Measurements from ENCODE around the gene C1orf167.

DNA sequence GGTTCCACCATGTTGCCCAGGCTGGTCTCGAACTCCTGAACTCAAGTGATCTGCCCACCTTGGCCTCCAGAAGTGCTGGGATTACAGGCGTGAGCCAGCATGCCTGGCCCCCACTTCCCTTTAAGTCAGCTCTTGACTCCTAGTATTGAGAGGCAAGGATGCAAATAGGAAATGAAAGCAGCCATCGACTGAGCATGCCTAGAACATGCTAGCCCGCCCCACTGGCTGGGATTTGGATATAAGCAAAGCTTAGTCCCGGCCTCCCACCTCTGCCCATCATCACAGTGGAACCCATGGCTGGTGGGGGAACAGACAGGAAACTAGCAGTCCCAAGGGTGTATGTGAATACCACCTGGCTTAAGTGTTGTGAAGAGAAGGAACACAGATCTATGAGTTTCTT, 10.5 kb downstream of the C1orf167 start:
- TF ChIP-seq YY1 (IDR thresholded peaks at IDR 0.05; ENCODE audit: low read depth, low read length) (no peak), EZH2 (IDR thresholded peaks at IDR 0.05; ENCODE audit: low read depth, low read length, severe bottlenecking) (no peak), TAF1 (IDR thresholded peaks at IDR 0.05; ENCODE audit: low read depth, low read length) (no peak), SP1 (IDR thresholded peaks at IDR 0.05; ENCODE audit: low read depth, low read length) (no peak), ASH2L (IDR thresholded peaks at IDR 0.05; ENCODE audit: low read length) (no peak), RFX5 (IDR thresholded peaks at IDR 0.05; ENCODE audit: borderline replicate concordance, low read depth, low read length) (no peak), POLR2AphosphoS5 (IDR thresholded peaks at IDR 0.05; ENCODE audit: low read depth, low read length) (no peak), BACH1 (IDR thresholded peaks at IDR 0.05; ENCODE audit: low read length) (no peak), POLR2A (IDR thresholded peaks at IDR 0.05; ENCODE audit: control extremely low read depth in 1 of 2, low read depth in 2 of 2, low read length in 2 of 2) (no peak)
- TF ChIP-seq, protein P1, sequence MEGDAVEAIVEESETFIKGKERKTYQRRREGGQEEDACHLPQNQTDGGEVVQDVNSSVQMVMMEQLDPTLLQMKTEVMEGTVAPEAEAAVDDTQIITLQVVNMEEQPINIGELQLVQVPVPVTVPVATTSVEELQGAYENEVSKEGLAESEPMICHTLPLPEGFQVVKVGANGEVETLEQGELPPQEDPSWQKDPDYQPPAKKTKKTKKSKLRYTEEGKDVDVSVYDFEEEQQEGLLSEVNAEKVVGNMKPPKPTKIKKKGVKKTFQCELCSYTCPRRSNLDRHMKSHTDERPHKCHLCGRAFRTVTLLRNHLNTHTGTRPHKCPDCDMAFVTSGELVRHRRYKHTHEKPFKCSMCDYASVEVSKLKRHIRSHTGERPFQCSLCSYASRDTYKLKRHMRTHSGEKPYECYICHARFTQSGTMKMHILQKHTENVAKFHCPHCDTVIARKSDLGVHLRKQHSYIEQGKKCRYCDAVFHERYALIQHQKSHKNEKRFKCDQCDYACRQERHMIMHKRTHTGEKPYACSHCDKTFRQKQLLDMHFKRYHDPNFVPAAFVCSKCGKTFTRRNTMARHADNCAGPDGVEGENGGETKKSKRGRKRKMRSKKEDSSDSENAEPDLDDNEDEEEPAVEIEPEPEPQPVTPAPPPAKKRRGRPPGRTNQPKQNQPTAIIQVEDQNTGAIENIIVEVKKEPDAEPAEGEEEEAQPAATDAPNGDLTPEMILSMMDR (IDR thresholded peaks at IDR 0.05; ENCODE audit: control extremely low read depth in 1 of 3, insufficient read depth in 1 of 3, low read depth in 1 of 3, low read length in 3 of 3) = no peak
- TF ChIP-seq, protein P2, sequence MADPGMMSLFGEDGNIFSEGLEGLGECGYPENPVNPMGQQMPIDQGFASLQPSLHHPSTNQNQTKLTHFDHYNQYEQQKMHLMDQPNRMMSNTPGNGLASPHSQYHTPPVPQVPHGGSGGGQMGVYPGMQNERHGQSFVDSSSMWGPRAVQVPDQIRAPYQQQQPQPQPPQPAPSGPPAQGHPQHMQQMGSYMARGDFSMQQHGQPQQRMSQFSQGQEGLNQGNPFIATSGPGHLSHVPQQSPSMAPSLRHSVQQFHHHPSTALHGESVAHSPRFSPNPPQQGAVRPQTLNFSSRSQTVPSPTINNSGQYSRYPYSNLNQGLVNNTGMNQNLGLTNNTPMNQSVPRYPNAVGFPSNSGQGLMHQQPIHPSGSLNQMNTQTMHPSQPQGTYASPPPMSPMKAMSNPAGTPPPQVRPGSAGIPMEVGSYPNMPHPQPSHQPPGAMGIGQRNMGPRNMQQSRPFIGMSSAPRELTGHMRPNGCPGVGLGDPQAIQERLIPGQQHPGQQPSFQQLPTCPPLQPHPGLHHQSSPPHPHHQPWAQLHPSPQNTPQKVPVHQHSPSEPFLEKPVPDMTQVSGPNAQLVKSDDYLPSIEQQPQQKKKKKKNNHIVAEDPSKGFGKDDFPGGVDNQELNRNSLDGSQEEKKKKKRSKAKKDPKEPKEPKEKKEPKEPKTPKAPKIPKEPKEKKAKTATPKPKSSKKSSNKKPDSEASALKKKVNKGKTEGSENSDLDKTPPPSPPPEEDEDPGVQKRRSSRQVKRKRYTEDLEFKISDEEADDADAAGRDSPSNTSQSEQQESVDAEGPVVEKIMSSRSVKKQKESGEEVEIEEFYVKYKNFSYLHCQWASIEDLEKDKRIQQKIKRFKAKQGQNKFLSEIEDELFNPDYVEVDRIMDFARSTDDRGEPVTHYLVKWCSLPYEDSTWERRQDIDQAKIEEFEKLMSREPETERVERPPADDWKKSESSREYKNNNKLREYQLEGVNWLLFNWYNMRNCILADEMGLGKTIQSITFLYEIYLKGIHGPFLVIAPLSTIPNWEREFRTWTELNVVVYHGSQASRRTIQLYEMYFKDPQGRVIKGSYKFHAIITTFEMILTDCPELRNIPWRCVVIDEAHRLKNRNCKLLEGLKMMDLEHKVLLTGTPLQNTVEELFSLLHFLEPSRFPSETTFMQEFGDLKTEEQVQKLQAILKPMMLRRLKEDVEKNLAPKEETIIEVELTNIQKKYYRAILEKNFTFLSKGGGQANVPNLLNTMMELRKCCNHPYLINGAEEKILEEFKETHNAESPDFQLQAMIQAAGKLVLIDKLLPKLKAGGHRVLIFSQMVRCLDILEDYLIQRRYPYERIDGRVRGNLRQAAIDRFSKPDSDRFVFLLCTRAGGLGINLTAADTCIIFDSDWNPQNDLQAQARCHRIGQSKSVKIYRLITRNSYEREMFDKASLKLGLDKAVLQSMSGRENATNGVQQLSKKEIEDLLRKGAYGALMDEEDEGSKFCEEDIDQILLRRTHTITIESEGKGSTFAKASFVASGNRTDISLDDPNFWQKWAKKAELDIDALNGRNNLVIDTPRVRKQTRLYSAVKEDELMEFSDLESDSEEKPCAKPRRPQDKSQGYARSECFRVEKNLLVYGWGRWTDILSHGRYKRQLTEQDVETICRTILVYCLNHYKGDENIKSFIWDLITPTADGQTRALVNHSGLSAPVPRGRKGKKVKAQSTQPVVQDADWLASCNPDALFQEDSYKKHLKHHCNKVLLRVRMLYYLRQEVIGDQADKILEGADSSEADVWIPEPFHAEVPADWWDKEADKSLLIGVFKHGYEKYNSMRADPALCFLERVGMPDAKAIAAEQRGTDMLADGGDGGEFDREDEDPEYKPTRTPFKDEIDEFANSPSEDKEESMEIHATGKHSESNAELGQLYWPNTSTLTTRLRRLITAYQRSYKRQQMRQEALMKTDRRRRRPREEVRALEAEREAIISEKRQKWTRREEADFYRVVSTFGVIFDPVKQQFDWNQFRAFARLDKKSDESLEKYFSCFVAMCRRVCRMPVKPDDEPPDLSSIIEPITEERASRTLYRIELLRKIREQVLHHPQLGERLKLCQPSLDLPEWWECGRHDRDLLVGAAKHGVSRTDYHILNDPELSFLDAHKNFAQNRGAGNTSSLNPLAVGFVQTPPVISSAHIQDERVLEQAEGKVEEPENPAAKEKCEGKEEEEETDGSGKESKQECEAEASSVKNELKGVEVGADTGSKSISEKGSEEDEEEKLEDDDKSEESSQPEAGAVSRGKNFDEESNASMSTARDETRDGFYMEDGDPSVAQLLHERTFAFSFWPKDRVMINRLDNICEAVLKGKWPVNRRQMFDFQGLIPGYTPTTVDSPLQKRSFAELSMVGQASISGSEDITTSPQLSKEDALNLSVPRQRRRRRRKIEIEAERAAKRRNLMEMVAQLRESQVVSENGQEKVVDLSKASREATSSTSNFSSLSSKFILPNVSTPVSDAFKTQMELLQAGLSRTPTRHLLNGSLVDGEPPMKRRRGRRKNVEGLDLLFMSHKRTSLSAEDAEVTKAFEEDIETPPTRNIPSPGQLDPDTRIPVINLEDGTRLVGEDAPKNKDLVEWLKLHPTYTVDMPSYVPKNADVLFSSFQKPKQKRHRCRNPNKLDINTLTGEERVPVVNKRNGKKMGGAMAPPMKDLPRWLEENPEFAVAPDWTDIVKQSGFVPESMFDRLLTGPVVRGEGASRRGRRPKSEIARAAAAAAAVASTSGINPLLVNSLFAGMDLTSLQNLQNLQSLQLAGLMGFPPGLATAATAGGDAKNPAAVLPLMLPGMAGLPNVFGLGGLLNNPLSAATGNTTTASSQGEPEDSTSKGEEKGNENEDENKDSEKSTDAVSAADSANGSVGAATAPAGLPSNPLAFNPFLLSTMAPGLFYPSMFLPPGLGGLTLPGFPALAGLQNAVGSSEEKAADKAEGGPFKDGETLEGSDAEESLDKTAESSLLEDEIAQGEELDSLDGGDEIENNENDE (IDR thresholded peaks at IDR 0.05; ENCODE audit: insufficient replicate concordance, low read length) = no peak
